H1 (cell line): ENCODE data around the gene CDK16. TPM values are rescaled to one million over a fixed set of nuclear protein-coding genes. Genes with fewer than 3 reads are reported as not detected.

Source experiments
- CTCF ChIA-PET: fragments of 300-600 bp; sonication (Branson Sonifier 250); formaldehyde crosslinking; loops from one replicate; lab custom pipeline; 2021; ENCODE audit not compliant: partially characterized antibody; lab: Charles Lee
- POLR2A ChIA-PET: fragments of 300-600 bp; sonication (Branson Sonifier 250); formaldehyde crosslinking; loops from one replicate; lab custom pipeline; 2021; ENCODE audit warnings: inconsistent platforms; ENCODE audit not compliant: partially characterized antibody; lab: Charles Lee
- DNase-seq, 2 experiments: peaks; one replicate each; pipeline versions ENCODE4 v3.0.0 to v3.0.0-alpha.2; 2010 to 2022; ENCODE audit warnings: low spot score in 2 of 2, low read depth in 1 of 2, mixed read lengths in 1 of 2
- FAIRE-seq: peaks from 2 replicates; lab custom pipeline; 2011; peaks lifted over from hg19 to GRCh38; lab: Jason Lieb, UNC
- H2AFZ ChIP-seq: 2 replicates; pipeline ENCODE4 v1.8.1; 2012; ENCODE audit warnings: low read length, inconsistent platforms
- H2AK5ac ChIP-seq: 2 replicates; pipeline ENCODE4 v1.6.1; 2013; ENCODE audit warnings: low read depth, low read length
- H2BK120ac ChIP-seq: replicated peaks from 2 replicates; pipeline ENCODE3; 2013; ENCODE audit warnings: low read depth, low read length, inconsistent platforms
- H2BK12ac ChIP-seq: 2 replicates; pipeline ENCODE4 v1.6.1; 2013; ENCODE audit warnings: low read depth, low read length
- H2BK15ac ChIP-seq: 2 replicates; pipeline ENCODE4 v1.6.1; 2013; ENCODE audit warnings: low read length
- H2BK20ac ChIP-seq: 2 replicates; pipeline ENCODE4 v1.6.1; 2013; ENCODE audit warnings: low read length
- H2BK5ac ChIP-seq: 2 replicates; pipeline ENCODE4 v1.6.1; 2013; ENCODE audit warnings: low read depth, low read length
- H3K14ac ChIP-seq: 2 replicates; pipeline ENCODE4 v1.6.1; 2013; ENCODE audit warnings: inconsistent platforms; ENCODE audit not compliant: insufficient read length
- H3K18ac ChIP-seq: 2 replicates; pipeline ENCODE4 v1.6.1; 2013; ENCODE audit warnings: low read length; ENCODE audit errors: extremely low read depth
- H3K23ac ChIP-seq: 2 replicates; pipeline ENCODE4 v1.6.1; 2013; ENCODE audit warnings: inconsistent platforms; ENCODE audit not compliant: insufficient read length
- H3K23me2 ChIP-seq: 2 replicates; pipeline ENCODE4 v1.6.1; 2013; ENCODE audit warnings: low read depth, low read length
- H3K27ac ChIP-seq: 2 replicates; pipeline ENCODE4 v1.6.1; 2011; ENCODE audit warnings: low read depth, low read length, inconsistent platforms
- H3K27me3 ChIP-seq, 4 experiments: replicated peaks in 1 of 4; 1 replicate in 1 of 4; 2 replicates in 3 of 4; pipeline versions ENCODE4 v1.6.1 to v1.8.1; 2011 to 2013; ENCODE audit warnings: low read length in 3 of 4, mild to moderate bottlenecking in 3 of 4, inconsistent platforms in 2 of 4, mixed read lengths in 2 of 4, moderate library complexity in 1 of 4; ENCODE audit not compliant: control insufficient read depth in 3 of 4, insufficient read depth in 3 of 4; ENCODE audit errors: extremely low read depth in 1 of 4
- H3K36me3 ChIP-seq, 4 experiments: 2 replicates each; pipeline versions ENCODE4 v1.6.1 to v1.8.1; 2011 to 2013; ENCODE audit warnings: mild to moderate bottlenecking in 4 of 4, low read length in 3 of 4, moderate library complexity in 2 of 4, control low read depth in 1 of 4, inconsistent platforms in 1 of 4; ENCODE audit not compliant: insufficient read depth in 4 of 4, control insufficient read depth in 2 of 4
- H3K4ac ChIP-seq: replicated peaks from 2 replicates; pipeline ENCODE3; 2013; ENCODE audit warnings: low read length, low read depth, mixed read lengths, inconsistent platforms; ENCODE audit not compliant: insufficient read length
- H3K4me1 ChIP-seq, 4 experiments: replicated peaks in 1 of 4; 1 replicate in 1 of 4; 2 replicates in 3 of 4; pipeline versions ENCODE4 v1.6.1 to v1.8.1; 2011 to 2013; ENCODE audit warnings: low read length in 3 of 4, inconsistent platforms in 2 of 4, mixed read lengths in 1 of 4; ENCODE audit not compliant: insufficient read depth in 4 of 4, control insufficient read depth in 3 of 4
- H3K4me2 ChIP-seq, 2 experiments: 2 replicates each; pipeline versions ENCODE4 v1.6.1 to v1.8.1; 2011 to 2013; ENCODE audit warnings: low read depth in 2 of 2, low read length in 2 of 2, control low read depth in 1 of 2, inconsistent platforms in 1 of 2, mild to moderate bottlenecking in 1 of 2; ENCODE audit not compliant: insufficient read depth in 1 of 2
- H3K4me3 ChIP-seq, 4 experiments: fragments of 200-600, 300-600 bp in 1 of 4; sonication (generic), shearing (Covaris generic), sonication (Bioruptor Twin) in 1 of 4; 2 replicates each; pipeline versions ENCODE4 v1.5.1 to v1.8.1; 2011 to 2016; ENCODE audit warnings: low read length in 4 of 4, low read depth in 3 of 4, control low read depth in 2 of 4, inconsistent platforms in 2 of 4, mild to moderate bottlenecking in 2 of 4, mixed read lengths in 1 of 4, moderate library complexity in 1 of 4; ENCODE audit not compliant: insufficient read depth in 2 of 4; ENCODE audit errors: extremely low read depth in 1 of 4
- H3K56ac ChIP-seq: replicated peaks from 2 replicates; pipeline ENCODE3; 2013; ENCODE audit warnings: low read depth, mild to moderate bottlenecking, mixed read lengths, low read length, inconsistent platforms; ENCODE audit not compliant: insufficient read length
- H3K79me1 ChIP-seq: 2 replicates; pipeline ENCODE4 v1.6.1; 2013; ENCODE audit warnings: low read depth, low read length, control low read depth
- H3K79me2 ChIP-seq, 2 experiments: 2 replicates each; pipeline versions ENCODE4 v1.6.1 to v1.8.1; 2012 to 2013; ENCODE audit warnings: low read length in 2 of 2, mild to moderate bottlenecking in 2 of 2, inconsistent platforms in 1 of 2; ENCODE audit not compliant: insufficient read depth in 2 of 2, control insufficient read depth in 1 of 2
- H3K9ac ChIP-seq, 4 experiments: replicated peaks in 1 of 4; 1 replicate in 1 of 4; 2 replicates in 3 of 4; pipeline versions ENCODE4 v1.6.1 to v1.8.1; 2011 to 2013; ENCODE audit warnings: low read depth in 3 of 4, low read length in 3 of 4, control low read depth in 2 of 4, mild to moderate bottlenecking in 2 of 4, moderate library complexity in 2 of 4, inconsistent platforms in 1 of 4; ENCODE audit errors: extremely low read depth in 1 of 4
- H3K9me3 ChIP-seq, 2 experiments: 2 replicates each; pipeline versions ENCODE4 v1.6.1 to v1.8.1; 2012 to 2013; ENCODE audit warnings: mild to moderate bottlenecking in 2 of 2, moderate library complexity in 2 of 2, control low read depth in 1 of 2, inconsistent platforms in 1 of 2, low read depth in 1 of 2, low read length in 1 of 2, mixed read lengths in 1 of 2; ENCODE audit not compliant: insufficient read depth in 2 of 2
- H4K20me1 ChIP-seq, 2 experiments: replicated peaks in 1 of 2; 2 replicates each; pipeline versions ENCODE3 to v1.8.1; 2011 to 2013; ENCODE audit warnings: inconsistent platforms in 2 of 2, low read length in 2 of 2, mild to moderate bottlenecking in 1 of 2; ENCODE audit not compliant: insufficient read depth in 2 of 2, control insufficient read depth in 1 of 2
- H4K5ac ChIP-seq: 2 replicates; pipeline ENCODE4 v1.6.1; 2013; ENCODE audit warnings: low read length, low read depth, mixed read lengths, inconsistent platforms; ENCODE audit not compliant: insufficient read length
- H4K8ac ChIP-seq: 2 replicates; pipeline ENCODE4 v1.8.0; 2013; ENCODE audit warnings: mild to moderate bottlenecking, moderate library complexity, low read length, inconsistent platforms; ENCODE audit not compliant: insufficient read depth; ENCODE audit errors: extremely low read depth
- H4K91ac ChIP-seq: replicated peaks from 2 replicates; pipeline ENCODE3; 2013; ENCODE audit warnings: low read length, mixed read lengths, inconsistent platforms; ENCODE audit not compliant: insufficient read length
- CREB1 ChIP-seq: IDR thresholded peaks from 2 replicates; pipeline ENCODE4 v1.6.1; 2012; ENCODE audit warnings: inconsistent platforms
- KDM1A ChIP-seq: fragments of 200-600, 300-600 bp; sonication (generic); IDR thresholded peaks from 2 replicates; pipeline ENCODE4 v1.7.1; 2016; ENCODE audit warnings: mild to moderate bottlenecking, low read length, borderline replicate concordance
- SUZ12 ChIP-seq: fragments of 200-600 bp; sonication (generic); IDR thresholded peaks from 2 replicates; pipeline ENCODE4 v1.6.1; 2012; ENCODE audit warnings: mild to moderate bottlenecking, inconsistent platforms, low read length, moderate library complexity, mixed read lengths
- TAF1 ChIP-seq: IDR thresholded peaks from 2 replicates; pipeline ENCODE4 v1.6.1; 2011; ENCODE audit warnings: mild to moderate bottlenecking, low read depth, low read length
- TAF7 ChIP-seq: optimal IDR thresholded peaks from 2 replicates; pipeline ENCODE3; 2011; ENCODE audit warnings: low read depth, mild to moderate bottlenecking, inconsistent platforms, low read length, moderate library complexity, borderline replicate concordance
- TCF12 ChIP-seq: IDR thresholded peaks from 2 replicates; pipeline ENCODE4 v1.6.1; 2011; ENCODE audit warnings: low read depth, mild to moderate bottlenecking, low read length
- TEAD4 ChIP-seq: IDR thresholded peaks from 2 replicates; pipeline ENCODE4 v1.6.1; 2012; ENCODE audit warnings: low read depth, low read length, inconsistent platforms, mixed read lengths
- WGBS, 2 experiments: shearing (Covaris generic) in 1 of 2; methylation state at CpG; one replicate each; pipeline versions ENCODE4 v1.1.6 to v1.1.7; 2013 to 2015; ENCODE audit warnings: low lambda C conversion rate in 2 of 2, mixed read lengths in 2 of 2, inconsistent platforms in 1 of 2, low coverage in 1 of 2, missing lambda C conversion rate in 1 of 2; ENCODE audit not compliant: insufficient replicate concordance in 2 of 2, insufficient coverage in 1 of 2, insufficient read length in 1 of 2; ENCODE audit errors: extremely low coverage in 1 of 2, missing lambda C conversion rate in 1 of 2; 5-methylcytosine and 5-hydroxymethylcytosine counted together
- polyA plus RNA-seq, 7 experiments: library from polyadenylated mRNA; depleted of rRNA in 3 of 7; stranded (reverse) in 5 of 7; unstranded in 2 of 7; fragments of >200 nt in 5 of 7; fragments of 200-250 nt in 2 of 7; gene quantifications; 1 replicate in 5 of 7; 2 replicates in 1 of 7; 4 replicates in 1 of 7; pipeline versions ENCODE4 v1.2.1 to v1.2.3, GENCODE V29; 2011 to 2013; ENCODE audit warnings: missing spikeins in 2 of 7, mixed read lengths in 2 of 7
- total RNA-seq: library from RNA; stranded (reverse); fragmentation: NEBNext Ultra II Directional; extraction: Animal tissue kit (Norgen Biotek cat#: 25700); gene quantifications from 2 replicates; pipeline ENCODE4 v1.2.1, GENCODE V29; 2021
- TF ChIP-seq, protein P1 (sequence below): IDR thresholded peaks from 2 replicates; pipeline ENCODE4 v1.6.1; 2012; ENCODE audit warnings: inconsistent platforms

The CDK16 gene
- total and polyA plus RNA-seq, 2 of the 8 experiments (the other 6 are each of a cell fraction or from before 2014, with no cell fraction given) = 124 to 204 TPM

DNA sequence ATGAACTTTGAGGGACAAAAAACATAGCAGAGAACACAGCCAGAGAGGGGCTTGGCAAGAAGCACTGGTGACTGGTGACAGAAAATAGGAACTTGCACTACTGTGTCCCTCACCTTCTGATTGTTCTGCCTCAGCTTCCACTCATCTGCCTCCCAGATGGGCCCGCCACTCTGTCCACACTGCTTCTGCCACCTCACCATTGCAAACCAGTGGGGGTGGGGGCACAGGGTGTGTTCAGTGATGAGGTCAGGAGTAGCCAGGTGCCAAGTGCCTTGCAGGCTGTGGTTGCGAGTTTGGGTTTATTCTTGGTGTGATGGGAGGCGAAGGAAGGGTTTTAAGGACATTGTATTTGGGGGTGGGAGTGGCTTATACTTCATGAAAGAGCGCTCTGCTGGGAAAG, 34.0 kb upstream of the CDK16 start:
- H3K27me3 ChIP-seq = no peaks in the 10 kb centered on the region
- no peak for FAIRE-seq
- H3K27ac ChIP-seq = no peak overlapping the region
- H4K8ac ChIP-seq = no peak overlapping the region
- H2AFZ ChIP-seq = no peak overlapping the region
- peaks cover 0 to 2% (median 0%) of the 10 kb centered on the region in 4 experiments; a peak in 1 of 7 replicates for H3K4me1 ChIP-seq
- H3K18ac ChIP-seq = no peak overlapping the region
- peaks cover 0 to 2% of the 10 kb centered on the region in 2 experiments for H4K20me1 ChIP-seq
- H3K56ac ChIP-seq = no peak overlapping the region
- no peak overlapping the region for H3K4ac ChIP-seq
- CTCF ChIA-PET = no interaction called here
- H3K9ac ChIP-seq = no peak overlapping the region
- 77% methylated on average over 3 of the region's 4 CpGs; no CpG with 5 or more reads in 1 of the 2 experiments for WGBS, 2 experiments
- H4K5ac ChIP-seq = no peak overlapping the region
- no peak overlapping the region for H3K23ac ChIP-seq
- DNase-seq = no peak
- POLR2A ChIA-PET = interaction anchor here (0.8 kb wide), 1 partner anchor 56 kb away, joined by 3 read pairs; no protein-coding TSS in a partner anchor
- no peak overlapping the region for H3K4me2 ChIP-seq
- no peak overlapping the region for H2BK20ac ChIP-seq
- no peaks in the 10 kb centered on the region for H3K23me2 ChIP-seq
- H2BK120ac ChIP-seq = no peak overlapping the region
- H2AK5ac ChIP-seq = no peak overlapping the region
- H3K79me1 ChIP-seq = no peaks in the 10 kb centered on the region
- no peak overlapping the region for H2BK5ac ChIP-seq
- H3K36me3 ChIP-seq = peaks cover 2 to 36% (median 18%) of the 10 kb centered on the region in 4 experiments; a peak in 6 of 8 replicates
- no peak overlapping the region for H2BK15ac ChIP-seq
- no peak overlapping the region for H2BK12ac ChIP-seq
- no peak overlapping the region for H3K4me3 ChIP-seq
- no peaks in the 10 kb centered on the region for H3K79me2 ChIP-seq
- no peaks in the 10 kb centered on the region for H3K9me3 ChIP-seq
- H4K91ac ChIP-seq = no peak overlapping the region
- no peak for TF ChIP-seq TCF12
- TF ChIP-seq CREB1 = no peak
- TF ChIP-seq, protein P1, sequence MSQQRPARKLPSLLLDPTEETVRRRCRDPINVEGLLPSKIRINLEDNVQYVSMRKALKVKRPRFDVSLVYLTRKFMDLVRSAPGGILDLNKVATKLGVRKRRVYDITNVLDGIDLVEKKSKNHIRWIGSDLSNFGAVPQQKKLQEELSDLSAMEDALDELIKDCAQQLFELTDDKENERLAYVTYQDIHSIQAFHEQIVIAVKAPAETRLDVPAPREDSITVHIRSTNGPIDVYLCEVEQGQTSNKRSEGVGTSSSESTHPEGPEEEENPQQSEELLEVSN = no peak
- TF ChIP-seq TAF7 = no peak
- no peak for TF ChIP-seq SUZ12
- no peak for TF ChIP-seq KDM1A
- TF ChIP-seq TAF1 = no peak
- no peak for TF ChIP-seq TEAD4
- H3K14ac ChIP-seq = no peak overlapping the region
